Subcutaneous abdominal adipose tissue (tissue), 5 donors: Measurements from ENCODE around the gene EIF4G1.
"Not testable (repeated sequence)": the region's sequence is repeated elsewhere in the genome, so short reads cannot be mapped to it uniquely, and the experiment has no call there.

Experiments used
- H3K27ac ChIP-seq: one replicate; pipeline ENCODE4 v1.7.0; 2013; ENCODE audit warnings: low read depth, mild to moderate bottlenecking, inconsistent platforms, low read length, moderate library complexity
- H3K27me3 ChIP-seq, 5 donors: one replicate each; pipeline ENCODE4 v1.7.0; 2013; ENCODE audit warnings: low read length in 5 of 5, inconsistent platforms in 1 of 5; ENCODE audit not compliant: control insufficient read depth in 5 of 5, insufficient read depth in 4 of 5
- H3K36me3 ChIP-seq, 5 donors: one replicate each; pipeline ENCODE4 v1.7.0; 2013; ENCODE audit warnings: low read length in 5 of 5; ENCODE audit not compliant: control insufficient read depth in 5 of 5, insufficient read depth in 5 of 5
- H3K4me1 ChIP-seq, 5 donors: one replicate each; pipeline ENCODE4 v1.7.0; 2013; ENCODE audit warnings: low read length in 5 of 5, mild to moderate bottlenecking in 3 of 5, moderate library complexity in 1 of 5; ENCODE audit not compliant: control insufficient read depth in 5 of 5, insufficient read depth in 5 of 5
- H3K4me3 ChIP-seq, 5 donors: one replicate each; pipeline ENCODE4 v1.7.0; 2013; ENCODE audit warnings: low read length in 5 of 5, low read depth in 1 of 5
- H3K9ac ChIP-seq, 5 donors: one replicate each; pipeline ENCODE4 v1.7.0; 2013; ENCODE audit warnings: low read length in 5 of 5, mild to moderate bottlenecking in 4 of 5, moderate library complexity in 3 of 5
- H3K9me3 ChIP-seq, 5 donors: one replicate each; pipeline ENCODE4 v1.7.0; 2013; ENCODE audit warnings: low read length in 5 of 5; ENCODE audit not compliant: control insufficient read depth in 5 of 5
- donor health status: healthy.
- donor health status: healthy.
- donor health status: healthy.
- donor health status: healthy.
- donor health status: healthy.

The EIF4G1 gene

GRCh38 chr3:184338511-184338945, 24.1 kb downstream of the EIF4G1 start:
- Histone ChIP-seq H3K27ac (peak overlapping the region; percentile 98), H3K4me3 (peak overlapping the region in 3 of 5 donors; percentile 11 to 40 (median 27)), H3K27me3 (no peaks in the 10 kb centered on the region), H3K4me1 (peaks cover 5 to 42% (median 36%) of the 10 kb centered on the region in 5 donors), H3K9me3 (no peaks in the 10 kb centered on the region), H3K9ac (peak overlapping the region in 4 of 5 donors; percentile 25 to 84 (median 52)), H3K36me3 (peaks cover 0 to 42% (median 35%) of the 10 kb centered on the region in 5 donors)

- Histone ChIP-seq H3K9ac (peak overlapping the region in 2 of 5 donors; percentile 15 to 25), H3K27me3 (no peaks in the 10 kb centered on the region), H3K9me3 (no peaks in the 10 kb centered on the region)
Measured at GRCh38 chr3:184339001-184339400, 24.6 kb downstream of the EIF4G1 start.

GRCh38 chr3:184339451-184340135, 25.2 kb downstream of the EIF4G1 start:
- not testable (repeated sequence) for H3K9me3 ChIP-seq, H3K27me3 ChIP-seq, H3K27ac ChIP-seq, H3K9ac ChIP-seq, H3K4me3 ChIP-seq
- H3K4me1 ChIP-seq, result peaks cover 5 to 42% (median 36%) of the 10 kb centered on the region in 5 donors
- H3K36me3 ChIP-seq, result peaks cover 0 to 40% (median 33%) of the 10 kb centered on the region in 5 donors

More at GRCh38 chr3:184339001-184339400, 24.6 kb downstream of the EIF4G1 start:
- Histone ChIP-seq H3K27ac (peak overlapping the region; percentile 98), H3K4me1 (peaks cover 5 to 42% (median 36%) of the 10 kb centered on the region in 5 donors), H3K36me3 (peaks cover 0 to 40% (median 33%) of the 10 kb centered on the region in 5 donors), H3K4me3 (peak overlapping the region in 3 of 5 donors; percentile 11 to 40 (median 17))

- Histone ChIP-seq H3K27me3 (no peaks in the 10 kb centered on the region), H3K27ac (no peak overlapping the region), H3K9me3 (no peaks in the 10 kb centered on the region), H3K36me3 (peaks cover 0 to 43% (median 35%) of the 10 kb centered on the region in 5 donors), H3K9ac (no peak overlapping the region), H3K4me1 (peaks cover 3 to 31% (median 28%) of the 10 kb centered on the region in 5 donors), H3K4me3 (no peak overlapping the region)
Measured at GRCh38 chr3:184341925-184342324, 27.5 kb downstream of the EIF4G1 start.

- Histone ChIP-seq H3K4me3 (no peak overlapping the region), H3K27ac (no peak overlapping the region), H3K27me3 (no peaks in the 10 kb centered on the region), H3K9me3 (no peaks in the 10 kb centered on the region), H3K36me3 (peaks cover 0 to 43% (median 36%) of the 10 kb centered on the region in 5 donors), H3K9ac (no peak overlapping the region), H3K4me1 (peaks cover 0 to 28% (median 24%) of the 10 kb centered on the region in 5 donors)
Measured at GRCh38 chr3:184343200-184343876, 28.9 kb downstream of the EIF4G1 start.

- no peaks in the 10 kb centered on the region for H3K9me3 ChIP-seq
- no peak overlapping the region for H3K4me3 ChIP-seq
- peaks cover 0 to 32% (median 22%) of the 10 kb centered on the region in 5 donors for H3K4me1 ChIP-seq
- H3K27me3 ChIP-seq, result no peaks in the 10 kb centered on the region
- no peak overlapping the region for H3K27ac ChIP-seq
- H3K36me3 ChIP-seq, result peaks cover 0 to 43% (median 36%) of the 10 kb centered on the region in 5 donors
- H3K9ac ChIP-seq, result no peak overlapping the region
Measured at GRCh38 chr3:184344579-184345316, 30.3 kb downstream of the EIF4G1 start.

GRCh38 chr3:184345317-184346144, 31.1 kb downstream of the EIF4G1 start:
- peaks cover 0 to 43% (median 36%) of the 10 kb centered on the region in 5 donors for H3K36me3 ChIP-seq
- no peak overlapping the region for H3K4me3 ChIP-seq
- no peaks in the 10 kb centered on the region for H3K9me3 ChIP-seq
- H3K27me3 ChIP-seq, result no peaks in the 10 kb centered on the region
- no peak overlapping the region for H3K9ac ChIP-seq
- peaks cover 0 to 34% (median 22%) of the 10 kb centered on the region in 5 donors for H3K4me1 ChIP-seq
- no peak overlapping the region for H3K27ac ChIP-seq

GRCh38 chr3:184346480-184347190, 32.2 kb downstream of the EIF4G1 start:
- H3K4me3 ChIP-seq, result no peak overlapping the region
- H3K27ac ChIP-seq, result no peak overlapping the region

More at GRCh38 chr3:184346480-184347190, 32.2 kb downstream of the EIF4G1 start:
- Histone ChIP-seq H3K36me3 (peaks cover 0 to 39% (median 33%) of the 10 kb centered on the region in 5 donors), H3K9ac (no peak overlapping the region), H3K4me1 (peaks cover 0 to 34% (median 16%) of the 10 kb centered on the region in 5 donors), H3K9me3 (no peaks in the 10 kb centered on the region), H3K27me3 (no peaks in the 10 kb centered on the region)
